GM10266 (cell line): ENCODE results near the gene CUBN.
A peak's percentile ranks its signal among the peaks of the same experiment; 100 is the strongest.
"Not testable (repeated sequence)": the region's sequence is repeated elsewhere in the genome, so short reads cannot be mapped to it uniquely, and the experiment has no call there.

Source experiments
- DNase-seq: peaks from one replicate; pipeline ENCODE4 v3.0.0; 2012; ENCODE audit errors: extremely low spot score
- CTCF ChIP-seq: IDR thresholded peaks from 2 replicates; pipeline ENCODE4 v1.5.1; 2012; ENCODE audit warnings: mild to moderate bottlenecking, low read depth; ENCODE audit not compliant: control insufficient read depth, insufficient read depth; ENCODE audit errors: missing control alignments

The CUBN gene

GRCh38 chr10:16843252-16843870 lies 286.2 kb downstream of the CUBN start:
- TF ChIP-seq CTCF: peak; percentile 56
- peak; percentile 13 for DNase-seq

GRCh38 chr10:16835228-16835627 lies 294.4 kb downstream of the CUBN start:
- no peak for DNase-seq
- no peak for TF ChIP-seq CTCF

DNA sequence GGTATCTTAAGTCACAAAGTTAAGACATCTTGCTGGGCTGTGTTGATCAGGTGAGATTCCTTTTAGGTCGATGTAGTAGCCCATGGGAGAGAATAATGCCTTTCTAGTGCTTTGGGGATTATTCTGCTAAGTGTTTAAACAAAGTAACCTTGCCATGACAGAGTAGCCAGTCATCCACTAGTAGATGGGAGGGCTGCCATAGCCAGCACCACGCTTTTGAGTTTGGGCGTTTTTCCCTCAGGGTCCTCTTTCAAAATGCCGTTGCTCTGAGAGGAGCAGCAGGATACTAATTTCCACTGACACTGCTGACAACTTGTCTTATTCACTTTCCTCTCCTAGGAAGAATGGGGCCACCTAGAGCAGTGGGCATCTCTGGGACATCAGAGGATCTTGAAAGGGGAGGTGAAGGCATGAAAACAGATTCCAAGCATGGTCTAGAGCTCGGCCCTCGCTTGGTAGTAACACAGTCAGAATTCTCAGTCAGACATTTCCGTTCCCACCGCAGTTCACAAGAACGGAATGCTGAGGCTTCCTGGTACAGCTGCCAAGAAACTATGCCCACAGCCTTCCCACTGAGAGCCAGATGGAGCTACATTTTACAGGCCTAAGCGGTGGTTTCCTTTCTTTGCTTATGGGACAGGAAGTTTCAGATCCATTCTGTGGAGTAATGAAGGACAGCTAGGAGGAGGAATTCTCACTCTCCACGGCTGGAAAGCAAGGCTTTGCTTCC lies 297.1 kb downstream of the CUBN start:
- no peak for TF ChIP-seq CTCF
- no peak for DNase-seq

- no peak for DNase-seq
- TF ChIP-seq CTCF: no peak
Measured at GRCh38 chr10:16828701-16829175, 300.9 kb downstream of the CUBN start.

- TF ChIP-seq CTCF: peak; percentile 58
Measured at GRCh38 chr10:16828114-16828568, 301.5 kb downstream of the CUBN start.

GRCh38 chr10:16827474-16827873 lies 302.1 kb downstream of the CUBN start:
- DNase-seq: not testable (repeated sequence)

More at GRCh38 chr10:16828114-16828568, 301.5 kb downstream of the CUBN start:
- no peak for DNase-seq

DNA sequence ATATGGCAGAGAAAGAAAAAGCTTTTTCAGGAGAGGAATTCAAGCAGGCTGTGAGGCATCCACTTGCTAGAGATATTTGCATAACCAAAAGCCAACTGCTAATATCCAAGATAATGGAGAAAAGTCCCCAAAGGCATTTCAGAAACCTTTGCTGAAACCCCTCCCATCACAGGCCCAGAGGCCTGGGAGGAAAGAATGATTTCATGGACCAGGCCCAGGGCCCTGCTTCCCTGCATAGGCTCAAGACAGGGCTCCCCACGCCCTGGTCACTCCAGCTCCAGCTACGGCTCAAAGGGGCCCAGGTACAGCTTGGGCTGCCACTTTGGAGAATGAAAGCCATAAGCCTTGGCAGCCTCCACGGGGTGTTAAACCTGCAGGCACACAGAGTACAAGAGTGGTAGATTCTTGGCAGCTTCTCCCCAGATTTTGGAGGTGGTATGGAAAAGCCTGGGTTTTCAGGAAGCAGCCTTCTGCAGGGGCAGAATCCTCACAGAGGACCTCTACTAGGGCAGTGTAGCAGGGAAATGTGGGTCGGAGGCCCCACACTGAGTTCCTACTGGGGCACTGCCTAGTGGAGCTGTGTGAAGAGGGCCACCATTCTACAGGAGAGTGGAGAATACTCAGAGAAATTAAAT lies 306.8 kb downstream of the CUBN start:
- no peak for TF ChIP-seq CTCF
- DNase-seq: no peak
